IPS DF 6.9 (cell line): ENCODE data around the gene BAIAP2.

ENCODE experiments used
- DNase-seq: peaks from one replicate; pipeline ENCODE4 v3.0.0-alpha.2; 2013; ENCODE audit warnings: low read depth, low spot score
- H3K27ac ChIP-seq: one replicate; pipeline ENCODE4 v1.5.1; 2013; ENCODE audit warnings: low read length, control low read depth
- H3K27me3 ChIP-seq: 2 replicates; pipeline ENCODE4 v1.6.1; 2013; ENCODE audit warnings: mild to moderate bottlenecking, low read length; ENCODE audit not compliant: control insufficient read depth, insufficient read depth
- H3K36me3 ChIP-seq: 2 replicates; pipeline ENCODE4 v1.6.1; 2013; ENCODE audit warnings: low read length; ENCODE audit not compliant: control insufficient read depth, insufficient read depth
- H3K4me1 ChIP-seq: 2 replicates; pipeline ENCODE4 v1.6.1; 2013; ENCODE audit warnings: low read length; ENCODE audit not compliant: control insufficient read depth, insufficient read depth
- H3K4me3 ChIP-seq: 2 replicates; pipeline ENCODE4 v1.5.1; 2013; ENCODE audit warnings: mild to moderate bottlenecking, low read length
- H3K9me3 ChIP-seq: 2 replicates; pipeline ENCODE4 v1.6.1; 2013; ENCODE audit warnings: low read length, inconsistent platforms; ENCODE audit not compliant: control insufficient read depth, insufficient read depth
- WGBS: extraction: QIAGEN DNeasy Blood & Tissue Kit; methylation state at CpG from one replicate; pipeline ENCODE4 v1.1.7; 2013; ENCODE audit warnings: mixed read lengths, missing lambda C conversion rate; ENCODE audit not compliant: insufficient read length, insufficient coverage; 5-methylcytosine and 5-hydroxymethylcytosine counted together

BAIAP2 gene

DNA sequence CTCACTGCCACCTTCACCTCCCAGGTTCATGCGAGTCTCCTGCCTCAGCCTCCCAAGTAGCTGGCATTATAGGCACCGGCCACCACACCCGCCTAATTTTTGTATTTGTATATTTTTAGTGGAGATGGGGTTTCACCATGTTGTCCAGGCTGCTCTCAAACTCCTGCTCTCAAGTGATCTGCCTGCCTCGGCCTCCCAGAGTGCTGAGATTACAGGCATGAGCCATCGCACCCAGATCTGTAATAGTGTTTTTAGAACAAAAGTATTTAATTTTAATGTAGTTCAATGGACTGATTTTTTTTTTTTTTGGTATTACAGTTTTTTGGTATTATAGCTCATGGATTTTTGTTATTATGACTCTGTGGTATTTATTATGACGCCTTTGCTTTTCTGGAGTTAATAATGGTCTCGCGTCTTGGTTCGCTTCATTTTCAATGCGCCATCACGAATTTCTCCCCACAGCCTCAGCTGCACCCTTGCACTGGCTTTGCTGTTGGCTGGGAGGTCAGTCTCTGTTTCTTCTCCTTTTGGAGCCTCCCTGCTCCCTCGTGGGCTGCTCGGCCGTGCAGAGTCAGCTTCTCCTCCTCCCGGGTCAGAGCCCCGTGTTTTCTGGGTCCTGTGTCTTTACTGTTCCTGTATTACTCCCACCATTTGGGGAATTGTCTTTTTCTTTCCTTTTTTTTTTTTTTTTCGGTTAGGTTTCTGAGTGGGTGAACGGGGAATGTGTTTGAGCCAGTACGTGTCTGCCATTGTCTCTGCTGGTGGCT, 27.2 kb downstream of the BAIAP2 start:
- WGBS, result no CpG with 5 or more reads among the region's 19 CpGs

DNA sequence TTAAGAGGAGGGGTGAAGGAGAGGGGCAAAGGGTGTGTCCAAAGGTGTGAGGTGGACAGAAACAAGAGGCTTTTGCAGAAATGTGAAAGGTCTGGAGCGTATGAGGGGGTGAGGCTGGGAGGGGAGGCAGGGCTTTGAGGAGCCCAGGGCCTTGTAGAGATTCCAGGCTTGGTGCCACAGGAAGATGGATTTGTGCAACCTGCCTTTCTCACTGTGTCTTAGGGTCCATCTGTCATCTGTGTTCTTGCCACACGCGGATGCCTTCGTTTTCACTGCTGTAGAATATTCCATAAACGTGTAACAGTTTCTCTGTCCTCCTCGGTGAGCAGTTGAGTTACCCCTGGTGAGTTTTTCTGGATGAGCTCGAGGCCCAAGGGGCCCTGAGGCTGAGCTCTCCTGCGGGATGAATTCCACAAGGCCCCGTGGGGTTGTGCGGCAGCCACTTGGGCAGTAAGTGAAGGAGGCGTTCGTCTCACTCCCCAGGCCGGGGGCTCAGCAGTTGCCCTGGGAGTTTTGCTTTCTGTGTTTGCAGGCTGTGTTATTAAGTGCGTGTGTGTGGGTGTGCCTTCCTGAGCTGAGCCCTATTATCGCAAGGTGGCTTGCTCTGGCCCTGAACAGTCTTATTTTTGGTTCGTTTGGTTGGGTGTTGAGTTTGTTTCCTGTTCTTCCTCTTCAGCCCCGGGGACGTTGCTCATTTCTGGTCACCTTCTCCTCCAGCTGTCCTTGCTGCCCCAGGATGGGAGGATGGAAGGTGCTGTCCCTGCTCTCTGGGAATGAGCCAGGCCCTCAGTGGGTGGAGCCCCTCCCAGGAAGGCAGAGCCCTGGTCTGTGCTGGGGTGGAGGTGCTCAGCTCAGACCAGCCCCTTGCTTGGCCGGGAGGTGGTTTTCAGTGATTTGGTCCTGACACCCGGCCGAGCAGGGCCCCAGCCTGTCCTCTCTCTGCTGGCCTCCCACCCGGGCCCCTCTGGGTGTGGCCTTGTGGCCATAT, 28.4 kb downstream of the BAIAP2 start:
- Histone ChIP-seq H3K36me3 (peaks cover 4% of the 10 kb centered on the region; the same call in 1 of the 2 replicates), H3K4me1 (no peaks in the 10 kb centered on the region; the same call in 1 of the 2 replicates), H3K4me3 (no peak overlapping the region), H3K27me3 (no peaks in the 10 kb centered on the region), H3K27ac (no peak overlapping the region), H3K9me3 (no peaks in the 10 kb centered on the region)
- DNase-seq, result no peak
- WGBS, result no CpG with 5 or more reads among the region's 22 CpGs

More for the DNA sequence above, 27.2 kb downstream of the BAIAP2 start:
- no peak overlapping the region for H3K4me3 ChIP-seq
- H3K4me1 ChIP-seq, result no peaks in the 10 kb centered on the region; the same call in 1 of the 2 replicates
- peaks cover 4% of the 10 kb centered on the region; the same call in 1 of the 2 replicates for H3K36me3 ChIP-seq
- H3K27me3 ChIP-seq, result no peaks in the 10 kb centered on the region
- H3K27ac ChIP-seq, result no peak overlapping the region
- H3K9me3 ChIP-seq, result no peaks in the 10 kb centered on the region
- DNase-seq, result no peak

DNA sequence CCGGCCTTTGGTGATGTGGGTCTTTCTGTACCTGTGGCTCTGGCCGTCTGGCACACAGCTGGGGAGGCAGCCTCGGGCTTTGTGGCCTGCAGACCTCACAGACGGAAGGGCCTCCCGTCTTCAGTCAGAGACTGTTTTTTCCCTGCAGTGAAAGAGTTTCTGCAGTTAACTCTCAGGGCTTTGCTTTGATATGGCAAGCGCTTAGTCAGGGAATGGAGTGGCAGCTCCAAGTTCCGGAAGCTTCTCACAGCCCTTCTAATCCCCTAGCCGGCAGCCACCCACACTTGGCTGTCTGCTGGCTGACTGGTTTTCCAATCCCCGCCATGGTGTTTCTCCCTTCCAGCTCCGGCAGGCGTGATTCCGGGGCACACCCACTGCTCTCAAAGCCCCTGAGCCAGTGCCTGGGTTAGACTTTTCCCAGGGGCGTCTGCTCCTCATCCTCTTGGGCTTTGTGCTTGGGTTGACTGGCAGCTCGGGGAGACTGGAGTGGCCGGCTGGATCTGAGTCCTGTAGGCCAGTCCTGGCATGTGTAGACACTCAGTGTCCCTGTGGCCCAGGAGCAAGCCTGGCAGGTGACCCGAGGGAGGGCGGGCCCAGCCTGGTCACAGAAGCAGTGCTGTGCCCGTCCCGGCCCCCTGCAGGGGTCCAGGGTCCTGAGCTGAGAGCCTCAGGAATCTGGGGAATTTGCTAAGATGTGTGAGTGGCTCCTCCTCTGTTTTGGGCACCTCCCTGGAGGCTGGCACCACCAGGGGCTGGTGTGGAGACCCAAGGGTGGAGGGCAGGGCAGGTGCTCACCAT, 29.9 kb downstream of the BAIAP2 start:
- H3K36me3 ChIP-seq, result peaks cover 2% of the 10 kb centered on the region; the same call in 1 of the 2 replicates
- H3K27me3 ChIP-seq, result no peaks in the 10 kb centered on the region
- DNase-seq, result no peak
- H3K4me1 ChIP-seq, result no peaks in the 10 kb centered on the region; the same call in 1 of the 2 replicates
- H3K27ac ChIP-seq, result no peak overlapping the region
- no CpG with 5 or more reads among the region's 19 CpGs for WGBS
- no peaks in the 10 kb centered on the region for H3K9me3 ChIP-seq
- no peak overlapping the region for H3K4me3 ChIP-seq

DNA sequence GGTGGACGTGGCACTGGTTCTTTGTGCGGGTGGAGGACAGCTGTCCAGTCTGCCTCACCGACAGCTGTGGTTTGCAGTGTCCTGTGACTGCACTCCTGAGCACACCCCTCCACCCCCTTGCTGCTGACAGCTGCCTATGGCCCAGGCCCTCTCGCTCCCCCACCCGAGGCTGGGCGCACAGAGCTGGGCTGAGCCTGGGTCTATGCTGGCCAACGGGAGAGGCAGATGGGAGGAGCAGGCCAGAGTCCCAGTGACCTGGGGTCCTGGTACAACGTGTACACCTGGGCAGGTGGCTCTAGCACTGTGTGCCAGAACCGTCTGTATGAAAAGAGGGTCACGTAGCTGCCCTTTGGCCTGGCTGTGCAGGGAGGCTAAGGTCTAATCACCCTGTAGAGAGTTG, 30.5 kb downstream of the BAIAP2 start:
- no CpG with 5 or more reads among the region's 10 CpGs for WGBS
- Histone ChIP-seq H3K4me3 (no peak overlapping the region), H3K27me3 (no peaks in the 10 kb centered on the region), H3K36me3 (peaks cover 2% of the 10 kb centered on the region; the same call in 1 of the 2 replicates), H3K4me1 (no peaks in the 10 kb centered on the region; the same call in 1 of the 2 replicates), H3K9me3 (no peaks in the 10 kb centered on the region), H3K27ac (no peak overlapping the region)
- DNase-seq, result no peak

DNA sequence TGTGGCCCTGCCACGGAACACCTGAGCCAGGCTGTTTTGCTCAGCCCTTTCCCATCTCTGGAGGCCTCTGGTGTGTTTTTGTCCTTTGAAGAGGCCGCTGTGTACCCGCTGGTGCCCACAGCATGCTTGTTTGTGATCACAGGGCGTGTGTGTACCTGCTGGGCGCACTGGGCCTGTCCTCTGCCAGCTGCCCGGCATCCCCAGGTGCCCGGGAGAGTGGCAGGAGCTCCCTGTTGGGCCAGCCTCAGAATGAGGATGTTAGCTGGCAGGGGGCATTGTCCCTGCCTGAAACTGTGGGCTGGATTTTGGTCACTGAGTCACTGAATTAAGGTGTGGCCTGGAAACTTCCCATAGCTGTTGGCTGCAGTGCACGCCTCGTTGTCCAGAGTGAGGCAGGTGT, 31.1 kb downstream of the BAIAP2 start:
- WGBS, result no CpG with 5 or more reads among the region's 9 CpGs
- H3K36me3 ChIP-seq, result peaks cover 2% of the 10 kb centered on the region; the same call in 1 of the 2 replicates
- no peaks in the 10 kb centered on the region for H3K27me3 ChIP-seq
- H3K4me1 ChIP-seq, result no peaks in the 10 kb centered on the region; the same call in 1 of the 2 replicates
- no peak overlapping the region for H3K27ac ChIP-seq
- H3K9me3 ChIP-seq, result no peaks in the 10 kb centered on the region
- DNase-seq, result no peak
- no peak overlapping the region for H3K4me3 ChIP-seq

DNA sequence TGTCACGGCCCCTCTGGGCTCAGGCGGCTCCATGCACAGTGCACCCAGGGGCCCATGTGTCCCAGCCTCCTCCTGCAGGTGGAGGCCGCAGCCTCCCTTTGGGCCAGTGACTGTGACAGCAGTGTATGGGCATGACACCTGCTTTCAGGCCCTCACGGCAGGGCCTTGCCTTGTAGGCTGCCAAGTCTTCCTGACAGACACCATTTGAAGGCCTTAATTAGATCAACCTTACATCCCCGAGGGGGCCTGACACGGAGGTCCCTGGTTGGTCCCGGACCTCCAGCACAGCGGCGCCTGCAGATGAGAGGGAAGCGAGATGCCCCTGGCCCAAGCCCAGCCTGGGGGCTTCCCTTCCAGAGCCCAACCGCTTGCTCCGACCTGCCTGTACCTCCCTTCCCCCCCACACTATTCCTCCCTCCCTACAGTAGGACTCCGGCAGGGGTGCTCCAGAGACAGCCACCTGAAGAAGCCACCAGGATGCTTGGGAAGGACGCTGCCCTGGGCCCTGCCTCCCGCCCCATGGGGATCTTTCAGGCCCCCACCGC, 31.9 kb downstream of the BAIAP2 start:
- no peak for DNase-seq
- WGBS, result no CpG with 5 or more reads among the region's 16 CpGs
- H3K9me3 ChIP-seq, result no peaks in the 10 kb centered on the region
- no peaks in the 10 kb centered on the region; the same call in 1 of the 2 replicates for H3K4me1 ChIP-seq
- no peak overlapping the region for H3K27ac ChIP-seq
- no peaks in the 10 kb centered on the region for H3K27me3 ChIP-seq
- H3K4me3 ChIP-seq, result no peak overlapping the region
- H3K36me3 ChIP-seq, result peaks cover 2% of the 10 kb centered on the region; the same call in 1 of the 2 replicates

DNA sequence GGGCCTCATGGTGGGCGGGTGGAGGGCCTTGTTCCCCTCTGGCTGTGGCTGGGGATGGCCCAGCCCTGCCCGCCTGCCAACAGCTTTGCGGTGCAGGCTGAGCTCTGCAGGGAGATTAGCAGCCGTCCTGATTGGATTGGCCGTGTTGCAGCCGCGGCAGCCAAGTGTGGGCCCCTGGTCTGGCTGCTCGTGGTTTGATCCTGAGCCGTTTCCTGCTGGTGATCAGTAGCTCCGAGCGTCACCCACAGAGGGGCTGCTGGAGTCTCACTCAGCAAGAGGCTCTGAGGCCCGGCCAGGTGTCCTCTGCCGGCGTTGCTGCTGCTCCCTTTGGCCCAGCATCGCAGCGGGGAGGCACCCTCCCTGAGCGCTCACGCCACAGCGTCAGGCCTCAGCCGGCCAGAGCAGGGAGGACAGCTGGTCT, 32.5 kb downstream of the BAIAP2 start:
- peaks cover 2% of the 10 kb centered on the region; the same call in 1 of the 2 replicates for H3K36me3 ChIP-seq
- H3K27me3 ChIP-seq, result no peaks in the 10 kb centered on the region
- WGBS, result no CpG with 5 or more reads among the region's 20 CpGs
- no peaks in the 10 kb centered on the region for H3K9me3 ChIP-seq
- no peak for DNase-seq
- no peaks in the 10 kb centered on the region; the same call in 1 of the 2 replicates for H3K4me1 ChIP-seq
- no peak overlapping the region for H3K4me3 ChIP-seq
- H3K27ac ChIP-seq, result no peak overlapping the region

DNA sequence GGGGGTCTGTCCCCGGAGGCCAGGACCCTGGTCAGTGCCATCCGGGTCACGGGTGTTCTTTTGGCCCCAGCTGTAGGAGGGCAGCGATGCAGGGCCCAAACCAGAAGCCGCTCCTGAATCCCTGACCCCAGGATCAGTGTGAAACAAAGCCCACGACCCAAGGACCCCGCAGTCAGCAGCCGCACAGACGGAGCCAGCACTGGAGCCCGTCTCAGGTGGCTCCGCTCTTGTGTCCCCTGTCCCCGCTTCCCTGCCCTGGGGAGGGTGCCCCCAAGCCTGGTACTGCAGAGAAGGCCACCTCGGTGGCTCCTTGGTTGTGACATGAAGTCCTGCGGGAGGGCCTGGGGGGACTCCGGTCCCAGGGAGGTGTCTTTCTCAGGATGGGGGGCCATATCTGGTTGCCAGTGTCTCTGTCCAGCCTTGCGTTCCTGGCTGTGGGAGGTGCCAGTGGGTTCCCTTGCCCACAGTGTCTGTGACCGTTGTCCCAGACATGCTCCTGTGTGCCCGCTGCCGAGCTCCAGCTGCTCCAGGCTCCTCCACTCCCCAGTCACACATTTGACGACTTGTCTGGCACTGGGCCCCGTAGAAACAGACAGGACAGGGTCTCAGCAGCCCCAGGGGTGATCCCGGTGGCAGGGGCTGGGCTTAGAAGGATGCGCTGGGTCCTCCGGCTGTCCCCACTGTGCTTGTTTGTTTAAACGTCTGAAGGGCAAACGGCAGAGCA, 33.6 kb downstream of the BAIAP2 start:
- H3K4me3 ChIP-seq, result no peak overlapping the region
- H3K36me3 ChIP-seq, result peaks cover 2% of the 10 kb centered on the region; the same call in 1 of the 2 replicates
- H3K27me3 ChIP-seq, result no peaks in the 10 kb centered on the region
- no peak overlapping the region for H3K27ac ChIP-seq
- no peak for DNase-seq
- WGBS, result no CpG with 5 or more reads among the region's 26 CpGs
- H3K4me1 ChIP-seq, result no peaks in the 10 kb centered on the region; the same call in 1 of the 2 replicates
- no peaks in the 10 kb centered on the region for H3K9me3 ChIP-seq

DNA sequence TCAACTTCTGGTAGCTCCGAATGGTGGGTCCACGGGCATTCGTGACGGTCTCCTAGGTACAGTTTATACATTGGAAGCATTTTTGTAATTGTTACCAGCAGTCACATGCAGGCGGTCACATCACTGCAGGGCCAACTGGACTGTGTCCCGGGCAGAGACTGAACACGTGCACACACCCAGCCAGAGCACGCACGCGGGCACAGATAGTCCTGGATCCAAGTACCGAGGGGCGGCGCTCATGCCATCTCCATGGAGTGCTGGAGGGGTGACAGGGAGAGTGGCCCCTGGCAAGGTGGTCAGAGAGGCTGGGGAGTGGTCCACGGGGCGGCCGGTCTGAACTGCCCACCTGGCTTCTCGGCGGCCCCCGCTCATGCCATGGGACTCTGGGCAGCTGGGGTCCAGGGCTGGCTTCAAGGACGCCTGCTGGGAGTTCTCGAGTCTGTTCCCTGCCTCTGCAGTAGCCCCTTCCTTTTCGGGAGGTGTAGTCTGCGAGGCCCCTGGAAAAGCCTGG, 34.2 kb downstream of the BAIAP2 start:
- no peaks in the 10 kb centered on the region for H3K9me3 ChIP-seq
- no peaks in the 10 kb centered on the region for H3K27me3 ChIP-seq
- DNase-seq, result no peak
- no peak overlapping the region for H3K27ac ChIP-seq
- no CpG with 5 or more reads among the region's 23 CpGs for WGBS
- no peaks in the 10 kb centered on the region for H3K36me3 ChIP-seq
- no peak overlapping the region for H3K4me3 ChIP-seq
- H3K4me1 ChIP-seq, result no peaks in the 10 kb centered on the region; the same call in 1 of the 2 replicates
